ENCODE data around the gene TMEM143. TPM values are rescaled to one million over a fixed set of nuclear protein-coding genes. Genes with fewer than 3 reads are reported as not detected.

Gene TMEM143
- polyA plus RNA-seq, 3 donors = 1.7 to 11.9 (median 2.1) TPM

- H3K27me3 ChIP-seq (ENCODE audit: control insufficient read depth in 2 of 2, insufficient read depth in 2 of 2, low read length in 2 of 2) = no peaks in the 10 kb centered on the region
- no peaks in the 10 kb centered on the region for H4K20me1 ChIP-seq (ENCODE audit: insufficient read depth, low read length)
- H3K27ac ChIP-seq (ENCODE audit: low read depth in 1 of 2, low read length in 2 of 2) = no peak overlapping the region
- Mint-ChIP-seq H3K4me3 (no peak overlapping the region), H3K27ac (peak overlapping the region in 1 of 7 donors; percentile 72), H3K9me3 (no peaks in the 10 kb centered on the region), H3K27me3 (ENCODE audit: low read depth in 3 of 3) (peaks cover 0 to 5% (median 2%) of the 10 kb centered on the region in 3 donors), H3K36me3 (no peaks in the 10 kb centered on the region), H3K4me1 (no peaks in the 10 kb centered on the region)
- TF ChIP-seq CTCF (IDR thresholded peaks at IDR 0.05) = no peak
- 86% methylated on average over 18 of the region's 22 CpGs for WGBS (ENCODE audit: insufficient coverage)
- H3K36me3 ChIP-seq (replicated peaks in 1 of 2; ENCODE audit: control insufficient read depth in 1 of 2, insufficient read depth in 2 of 2, low read length in 2 of 2) = no peaks in the 10 kb centered on the region
- no peaks in the 10 kb centered on the region for H3K79me2 ChIP-seq (ENCODE audit: insufficient read depth, low read length)
- no peaks in the 10 kb centered on the region for H3K9me3 ChIP-seq (replicated peaks in 1 of 2; ENCODE audit: control insufficient read depth in 1 of 2, insufficient read depth in 1 of 2, low read length in 2 of 2)
- H3K9ac ChIP-seq (ENCODE audit: insufficient read depth, low read length, poor library complexity, severe bottlenecking) = no peak overlapping the region
- no peak overlapping the region for H3K4me3 ChIP-seq (replicated peaks in 1 of 3; ENCODE audit: low read depth in 2 of 3, low read length in 3 of 3)
- no peak overlapping the region for H3K4me2 ChIP-seq (replicated peaks; ENCODE audit: extremely low read depth, low read length, poor library complexity, severe bottlenecking)
- no peaks in the 10 kb centered on the region for H3K4me1 ChIP-seq (ENCODE audit: control insufficient read depth in 1 of 2, insufficient read depth in 2 of 2, low read length in 2 of 2)
- no peak overlapping the region for H2AFZ ChIP-seq (ENCODE audit: insufficient read depth, low read depth, low read length, poor library complexity, severe bottlenecking)
- no peak for DNase-seq
- intact Hi-C loops (cut with micrococcal nuclease) = loop anchor here in 1 of 2 donors (5.0 kb wide), 1 partner anchor 33 kb away; no protein-coding TSS in a partner anchor
Measured at GRCh38 chr19:48308631-48309586, 54.8 kb downstream of the TMEM143 start.

GRCh38 chr19:48303866-48304265, 59.9 kb downstream of the TMEM143 start:
- H3K27me3 Mint-ChIP-seq (ENCODE audit: low read depth in 3 of 3) = peaks cover 2 to 4% (median 2%) of the 10 kb centered on the region in 3 donors
- Histone ChIP-seq H4K20me1 (ENCODE audit: insufficient read depth, low read length) (no peaks in the 10 kb centered on the region), H3K27ac (ENCODE audit: low read depth in 1 of 2, low read length in 2 of 2) (no peak overlapping the region), H3K9ac (ENCODE audit: insufficient read depth, low read length, poor library complexity, severe bottlenecking) (no peak overlapping the region), H2AFZ (ENCODE audit: insufficient read depth, low read depth, low read length, poor library complexity, severe bottlenecking) (no peak overlapping the region), H3K36me3 (replicated peaks in 1 of 2; ENCODE audit: control insufficient read depth in 1 of 2, insufficient read depth in 2 of 2, low read length in 2 of 2) (no peaks in the 10 kb centered on the region), H3K4me3 (replicated peaks in 1 of 3; ENCODE audit: low read depth in 2 of 3, low read length in 3 of 3) (no peak overlapping the region), H3K4me1 (ENCODE audit: control insufficient read depth in 1 of 2, insufficient read depth in 2 of 2, low read length in 2 of 2) (no peaks in the 10 kb centered on the region), H3K79me2 (ENCODE audit: insufficient read depth, low read length) (no peaks in the 10 kb centered on the region), H3K27me3 (ENCODE audit: control insufficient read depth in 2 of 2, insufficient read depth in 2 of 2, low read length in 2 of 2) (no peaks in the 10 kb centered on the region), H3K4me2 (replicated peaks; ENCODE audit: extremely low read depth, low read length, poor library complexity, severe bottlenecking) (no peak overlapping the region), H3K9me3 (replicated peaks in 1 of 2; ENCODE audit: control insufficient read depth in 1 of 2, insufficient read depth in 1 of 2, low read length in 2 of 2) (no peaks in the 10 kb centered on the region)
- no peak for DNase-seq
- WGBS (ENCODE audit: insufficient coverage) = 87% methylated on average over 15 of the region's 19 CpGs
- H3K4me3 Mint-ChIP-seq = no peak overlapping the region
- intact Hi-C loops (cut with micrococcal nuclease) = no loop called here
- peak overlapping the region in 1 of 7 donors; percentile 8 for H3K27ac Mint-ChIP-seq
- no peaks in the 10 kb centered on the region for H3K36me3 Mint-ChIP-seq
- H3K4me1 Mint-ChIP-seq = no peaks in the 10 kb centered on the region
- H3K9me3 Mint-ChIP-seq = no peaks in the 10 kb centered on the region
- no peak for TF ChIP-seq CTCF (IDR thresholded peaks at IDR 0.05)

Data from CD14-positive monocyte (primary cell).